ENCODE data around the gene KCNV2. TPM values are rescaled to one million over a fixed set of nuclear protein-coding genes. Genes with fewer than 3 reads are reported as not detected.

The KCNV2 gene
- total RNA-seq, 6 donors from 2014 or later: not detected

- peak in 1 of 2 donors; percentile 79 for DNase-seq
- Histone ChIP-seq H3K4me3 (no peak overlapping the region), H3K9me3 (no peaks in the 10 kb centered on the region), H3K36me3 (no peaks in the 10 kb centered on the region), H3K27me3 (no peaks in the 10 kb centered on the region), H3K27ac (no peak overlapping the region), H3K4me1 (no peaks in the 10 kb centered on the region)
- peak in 1 of 2 donors; percentile 49 for ATAC-seq (ENCODE audit: low FRiP score in 2 of 2)
- WGBS, 2 donors: 96 to 99% methylated on average over 29 of the region's 29 CpGs
- TF ChIP-seq EP300 (IDR thresholded peaks at IDR 0.05) (no peak), POLR2AphosphoS5 (IDR thresholded peaks at IDR 0.05) (no peak), POLR2A (IDR thresholded peaks at IDR 0.05) (no peak), CTCF (IDR thresholded peaks at IDR 0.05) (no peak)
These were observed 1.4 kb downstream of the KCNV2 start for GRCh38 chr9:2718698-2719033.

GRCh38 chr9:2720179-2720654, 2.9 kb downstream of the KCNV2 start:
- no peaks in the 10 kb centered on the region for H3K36me3 ChIP-seq
- ATAC-seq (ENCODE audit: low FRiP score in 2 of 2) (no peak), DNase-seq (no peak)
- H3K27ac ChIP-seq: no peak overlapping the region
- 68 to 75% methylated on average over 1 of the region's 1 CpG for WGBS, 2 donors
- H3K4me1 ChIP-seq: no peaks in the 10 kb centered on the region
- no peaks in the 10 kb centered on the region for H3K9me3 ChIP-seq
- no peak overlapping the region for H3K4me3 ChIP-seq
- no peaks in the 10 kb centered on the region for H3K27me3 ChIP-seq
- TF ChIP-seq POLR2A (IDR thresholded peaks at IDR 0.05) (no peak), POLR2AphosphoS5 (IDR thresholded peaks at IDR 0.05) (no peak), EP300 (IDR thresholded peaks at IDR 0.05) (no peak), CTCF (IDR thresholded peaks at IDR 0.05) (no peak)

GRCh38 chr9:2722715-2723114, 5.4 kb downstream of the KCNV2 start:
- H3K9me3 ChIP-seq: no peaks in the 10 kb centered on the region
- no peaks in the 10 kb centered on the region for H3K36me3 ChIP-seq
- H3K4me3 ChIP-seq: no peak overlapping the region
- TF ChIP-seq EP300 (IDR thresholded peaks at IDR 0.05) (no peak), POLR2AphosphoS5 (IDR thresholded peaks at IDR 0.05) (no peak), CTCF (IDR thresholded peaks at IDR 0.05) (no peak), POLR2A (IDR thresholded peaks at IDR 0.05) (no peak)
- H3K27ac ChIP-seq: no peak overlapping the region
- ATAC-seq (ENCODE audit: low FRiP score in 2 of 2) (no peak), DNase-seq (no peak)
- H3K4me1 ChIP-seq: no peaks in the 10 kb centered on the region
- H3K27me3 ChIP-seq: no peaks in the 10 kb centered on the region
- whole genome bisulfite sequencing, 2 donors: 48 to 59% methylated on average over 2 of the region's 2 CpGs

GRCh38 chr9:2723376-2724065, 6.2 kb downstream of the KCNV2 start:
- no peak for DNase-seq
- peaks cover 0 to 5% (median 0%) of the 10 kb centered on the region in 4 donors for H3K4me1 ChIP-seq
- H3K27me3 ChIP-seq: no peaks in the 10 kb centered on the region
- 86 to 93% methylated on average over 4 of the region's 4 CpGs for WGBS, 2 donors
- no peak overlapping the region for H3K27ac ChIP-seq
- H3K36me3 ChIP-seq: no peaks in the 10 kb centered on the region
- ATAC-seq (ENCODE audit: low FRiP score in 2 of 2): no peak
- no peak overlapping the region for H3K4me3 ChIP-seq
- TF ChIP-seq EP300 (IDR thresholded peaks at IDR 0.05) (no peak), POLR2A (IDR thresholded peaks at IDR 0.05) (no peak), CTCF (IDR thresholded peaks at IDR 0.05) (no peak), POLR2AphosphoS5 (IDR thresholded peaks at IDR 0.05) (no peak)
- no peaks in the 10 kb centered on the region for H3K9me3 ChIP-seq

GRCh38 chr9:2725126-2725525, 7.8 kb downstream of the KCNV2 start:
- ATAC-seq (ENCODE audit: low FRiP score in 2 of 2) (no peak), DNase-seq (no peak)
- Histone ChIP-seq H3K4me1 (peaks cover 0 to 5% (median 0%) of the 10 kb centered on the region in 4 donors), H3K4me3 (no peak overlapping the region), H3K9me3 (no peaks in the 10 kb centered on the region), H3K36me3 (no peaks in the 10 kb centered on the region), H3K27me3 (no peaks in the 10 kb centered on the region), H3K27ac (no peak overlapping the region)
- TF ChIP-seq POLR2AphosphoS5 (IDR thresholded peaks at IDR 0.05): no peak
- TF ChIP-seq CTCF (IDR thresholded peaks at IDR 0.05): no peak
- TF ChIP-seq POLR2A (IDR thresholded peaks at IDR 0.05): no peak
- no peak for TF ChIP-seq EP300 (IDR thresholded peaks at IDR 0.05)
- 79 to 84% methylated on average over 4 of the region's 4 CpGs for WGBS, 2 donors

Data from upper lobe of left lung (tissue), 6 donors.